Stimulated activated CD8-positive, alpha-beta memory T cell treated with anti-CD3 and anti-CD28 coated beads, Interleukin-7, amount 100 ng/mL, for 24 hours (primary cell): Measurements from ENCODE around the gene COL26A1.

ENCODE experiments used
- DNase-seq: peaks from one replicate; pipeline ENCODE4 v3.0.0-alpha.2; 2020; ENCODE audit warnings: low read depth

COL26A1 gene

DNA sequence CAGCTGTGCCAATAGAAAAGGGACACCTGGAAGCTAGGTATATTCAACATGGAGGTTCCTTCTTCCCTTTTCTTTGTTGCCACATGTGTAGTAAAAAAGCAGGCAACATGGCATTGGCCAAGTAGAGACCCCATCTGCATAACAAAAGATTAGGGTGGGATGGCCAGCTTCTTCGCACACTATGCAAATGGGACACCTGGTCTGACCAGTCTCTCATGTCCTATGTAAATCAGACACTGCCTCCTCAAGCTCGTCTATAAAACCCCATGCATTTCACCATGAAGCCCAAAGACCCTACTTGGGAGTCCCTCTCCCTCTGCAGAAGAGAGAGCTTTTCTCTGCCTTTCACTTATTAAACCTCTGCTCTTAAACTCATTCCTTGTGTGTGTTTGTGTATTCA lies 212.5 kb downstream of the COL26A1 start:
- DNase-seq: no peak

- no peak for DNase-seq
Measured at GRCh38 chr7:101575721-101576120, 213.0 kb downstream of the COL26A1 start.

GRCh38 chr7:101576998-101577397 lies 214.3 kb downstream of the COL26A1 start:
- no peak for DNase-seq

DNA sequence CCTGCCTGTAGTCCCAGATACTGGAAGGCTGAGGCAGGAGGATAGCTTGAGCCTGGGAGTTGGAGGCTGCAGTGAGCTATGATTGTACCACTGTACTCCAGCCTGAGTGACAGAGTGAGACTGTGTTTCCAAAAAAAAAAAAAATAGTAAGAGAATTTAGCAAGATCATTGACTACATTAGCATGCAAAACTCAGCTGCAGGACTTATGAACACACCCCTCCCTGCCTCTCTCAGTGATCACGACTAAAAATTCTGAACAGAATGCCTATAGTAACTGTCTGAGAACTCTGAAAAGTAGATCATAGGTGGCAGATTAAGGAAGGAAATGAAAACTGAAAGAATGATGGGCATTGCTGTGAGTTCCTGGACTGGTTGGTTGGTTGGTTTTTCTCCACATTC lies 215.9 kb downstream of the COL26A1 start:
- DNase-seq: no peak

DNA sequence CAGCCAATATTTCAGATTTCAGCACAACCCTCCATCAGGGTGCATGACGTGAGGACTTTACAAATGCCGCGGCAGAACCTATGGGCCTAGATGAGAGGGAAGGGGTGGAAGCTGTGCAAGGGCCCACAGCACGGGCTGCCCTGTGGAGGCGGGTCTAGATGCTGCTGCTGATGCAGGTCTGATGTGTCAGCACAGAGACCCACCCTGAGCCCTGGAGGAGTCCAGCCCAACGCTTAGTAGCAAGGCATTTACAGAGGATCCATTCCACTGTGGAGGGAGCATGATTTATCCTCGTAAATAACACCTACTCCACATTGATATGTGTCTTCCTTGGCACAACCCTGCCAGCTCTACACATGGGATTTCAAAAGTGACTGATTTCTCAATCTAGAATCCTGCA lies 217.9 kb downstream of the COL26A1 start:
- DNase-seq: no peak

- no peak for DNase-seq
Measured at GRCh38 chr7:101581891-101582290, 219.2 kb downstream of the COL26A1 start.

DNA sequence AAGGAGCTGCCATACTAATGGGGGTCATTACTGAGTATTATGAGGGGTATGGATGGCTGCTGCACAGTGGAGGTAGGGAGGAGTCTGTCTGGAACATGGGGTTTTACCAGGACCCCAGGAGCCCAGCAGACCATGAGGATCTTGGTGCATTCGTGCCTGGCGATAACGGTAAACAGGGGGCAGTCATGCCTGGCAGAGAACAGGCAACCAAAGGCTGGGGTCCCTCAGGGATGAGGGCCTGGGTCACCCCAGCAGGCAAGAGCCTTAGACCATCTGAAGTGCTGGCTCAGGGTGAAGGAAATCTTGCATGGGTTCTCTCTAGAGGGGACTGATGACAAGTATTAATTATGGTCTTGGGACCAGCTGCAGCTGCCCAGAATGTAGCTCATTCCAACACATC lies 220.3 kb downstream of the COL26A1 start:
- no peak for DNase-seq

- DNase-seq: no peak
Measured at GRCh38 chr7:101586078-101586905, 223.6 kb downstream of the COL26A1 start.

GRCh38 chr7:101586906-101587677 lies 224.4 kb downstream of the COL26A1 start:
- no peak for DNase-seq

GRCh38 chr7:101588131-101588935 lies 225.7 kb downstream of the COL26A1 start:
- DNase-seq: no peak

DNA sequence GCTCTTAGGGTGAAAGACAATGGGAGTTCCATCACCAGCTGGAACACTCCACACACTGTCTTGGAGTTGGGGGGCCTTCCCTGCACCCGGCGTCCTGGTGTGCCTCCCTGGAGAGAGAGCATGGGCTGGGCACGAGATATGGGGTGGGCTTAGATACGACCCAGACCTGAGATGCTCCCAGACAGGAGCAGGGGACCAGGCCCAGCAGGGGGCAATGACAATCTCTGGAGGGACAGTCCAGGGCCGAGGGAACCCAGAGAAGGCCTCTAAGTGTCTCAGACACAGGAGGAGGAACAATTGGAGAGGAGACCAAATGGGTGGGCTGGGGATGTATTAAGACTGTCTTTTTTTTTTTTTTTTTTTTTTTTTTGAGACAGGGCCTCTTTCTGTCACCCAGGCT lies 226.4 kb downstream of the COL26A1 start:
- no peak for DNase-seq

DNA sequence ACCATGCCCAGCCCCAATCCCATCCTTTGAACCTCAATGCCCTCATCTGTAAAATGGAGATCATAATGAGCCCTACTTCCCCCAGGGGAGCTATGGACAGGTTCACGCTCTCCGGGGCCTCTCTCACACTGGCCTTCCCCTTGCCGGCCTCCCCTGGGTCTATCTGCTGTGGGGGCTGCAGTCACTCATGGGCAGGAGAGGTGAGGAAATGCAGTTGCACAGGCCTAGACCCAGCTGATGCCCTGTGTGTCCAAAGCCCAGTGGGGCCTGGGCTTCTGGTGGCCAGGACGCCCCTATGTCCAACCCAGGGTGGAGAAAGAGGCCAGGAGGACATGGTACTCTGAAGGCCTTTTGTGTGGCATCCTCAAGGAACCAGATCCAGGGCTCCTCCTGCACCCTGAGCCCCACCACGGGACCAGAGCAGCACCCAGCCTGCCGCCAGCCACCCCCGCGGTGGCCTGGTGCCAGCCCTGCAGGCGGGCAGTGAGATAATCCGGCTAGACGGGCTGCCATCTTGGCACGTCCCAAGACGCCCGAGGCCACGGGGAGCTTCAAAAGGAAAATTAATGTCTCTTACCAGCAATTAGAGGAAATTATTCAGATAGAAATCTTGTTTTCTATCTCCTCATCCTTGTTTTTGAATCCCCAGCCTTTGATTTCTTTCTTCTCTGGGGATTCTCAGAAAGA lies 227.4 kb downstream of the COL26A1 start:
- no peak for DNase-seq

- DNase-seq: no peak
Measured at GRCh38 chr7:101590663-101591435, 228.2 kb downstream of the COL26A1 start.

DNA sequence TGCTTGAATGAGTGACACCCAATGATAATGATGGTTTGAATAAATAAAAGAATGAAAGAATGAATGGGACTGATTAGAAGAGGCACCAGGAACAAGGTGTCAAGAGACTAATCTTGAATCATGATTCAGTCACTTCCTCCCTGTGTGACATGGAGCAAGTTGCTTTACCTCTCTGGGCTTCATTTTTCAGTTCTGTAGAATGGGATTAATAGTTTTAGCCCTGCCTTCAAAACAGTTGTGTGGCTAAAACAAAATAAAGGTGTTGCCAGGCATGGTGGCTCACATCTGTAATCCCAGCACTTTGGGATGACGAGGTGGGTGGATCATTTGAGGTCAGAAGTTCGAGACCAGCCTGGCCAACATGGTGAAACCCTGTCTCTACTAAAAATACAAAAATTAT lies 228.8 kb downstream of the COL26A1 start:
- no peak for DNase-seq

DNA sequence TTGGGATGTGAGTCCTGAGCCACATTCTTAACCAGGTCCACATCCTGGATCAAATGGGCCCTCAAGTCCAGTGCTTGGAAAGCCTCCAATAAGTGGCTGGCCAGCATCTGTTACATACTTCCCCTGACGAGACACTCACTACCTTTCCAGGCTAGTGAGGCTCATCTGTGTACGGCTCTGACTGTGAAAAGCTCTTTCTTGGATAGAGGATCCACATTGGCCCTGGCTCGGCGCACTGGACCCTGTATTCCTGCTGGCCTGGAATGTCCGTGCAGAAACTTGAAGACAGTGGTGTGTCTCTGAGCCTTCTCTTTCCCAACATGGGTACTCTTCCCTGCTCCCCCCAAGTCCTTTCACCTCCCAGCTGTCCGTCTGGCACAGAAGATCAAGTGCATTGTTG lies 230.9 kb downstream of the COL26A1 start:
- DNase-seq: no peak

GRCh38 chr7:101594790-101595189 lies 232.1 kb downstream of the COL26A1 start:
- no peak for DNase-seq

DNA sequence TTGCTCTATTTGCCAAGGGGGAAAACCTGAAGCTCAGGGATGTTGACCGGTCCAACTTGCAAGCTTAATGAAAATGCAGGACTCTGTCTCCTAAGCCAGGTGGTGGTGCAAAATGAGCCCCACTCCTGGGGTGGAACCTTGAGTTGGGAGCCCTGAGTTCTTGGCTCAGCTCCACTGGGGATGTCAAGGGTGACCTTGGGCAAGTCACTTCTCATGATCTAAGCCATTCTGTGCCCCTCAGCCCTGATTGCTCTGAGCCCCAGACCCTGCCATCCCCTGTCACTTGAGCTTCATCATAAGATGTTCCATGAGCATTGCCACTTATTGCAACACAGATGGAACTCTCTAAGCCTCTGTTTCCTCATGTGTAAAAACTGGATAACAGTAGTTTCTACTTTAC lies 232.6 kb downstream of the COL26A1 start:
- no peak for DNase-seq

- DNase-seq: no peak
Measured at GRCh38 chr7:101595766-101596537, 233.3 kb downstream of the COL26A1 start.

DNA sequence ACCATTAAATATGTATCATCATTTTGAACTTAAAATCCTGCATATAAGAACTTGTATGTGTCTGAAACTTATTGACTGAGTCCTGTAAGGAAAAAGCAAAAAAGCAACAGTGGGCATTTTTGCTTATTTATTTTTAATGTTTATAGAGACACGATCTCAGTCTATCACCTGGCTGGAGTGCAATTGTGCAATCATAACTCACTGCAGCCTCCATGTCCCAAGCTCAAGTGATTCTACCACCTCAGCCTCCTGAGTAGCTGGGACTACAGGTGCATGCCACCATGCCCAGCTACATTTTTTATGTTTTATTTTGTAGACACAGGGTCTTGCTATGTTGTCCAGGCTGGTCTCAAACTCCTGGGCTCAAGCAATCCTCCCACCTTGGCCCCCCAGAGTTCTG lies 234.2 kb downstream of the COL26A1 start:
- no peak for DNase-seq

- no peak for DNase-seq
Measured at GRCh38 chr7:101597941-101598340, 235.3 kb downstream of the COL26A1 start.
